Keratinocyte (primary cell): ENCODE measurements around the gene ZBTB21. TPM values are rescaled to one million over a fixed set of nuclear protein-coding genes. Genes with fewer than 3 reads are reported as not detected.

Source experiments
- DNase-seq: peaks from one replicate; pipeline ENCODE4 v3.0.0-alpha.2; 2011; ENCODE audit warnings: low read depth, missing footprints, low spot score
- FAIRE-seq: peaks from 2 replicates; lab custom pipeline; 2011; peaks lifted over from hg19 to GRCh38; lab: Jason Lieb, UNC
- H2AFZ ChIP-seq: 2 replicates; pipeline ENCODE4 v1.6.0; 2012; ENCODE audit warnings: low read length, control low read depth, inconsistent platforms; ENCODE audit not compliant: control insufficient read depth
- H3K27ac ChIP-seq: 2 replicates; pipeline ENCODE4 v1.5.1; 2011; ENCODE audit warnings: low read length; ENCODE audit not compliant: control insufficient read depth, insufficient read depth
- H3K27me3 ChIP-seq: 3 replicates; pipeline ENCODE4 v1.6.0; 2011; ENCODE audit warnings: low read length; ENCODE audit not compliant: control insufficient read depth, insufficient read depth; ENCODE audit errors: extremely low read depth
- H3K36me3 ChIP-seq, 2 experiments: 2 replicates in 1 of 2; 3 replicates in 1 of 2; pipeline ENCODE4 v1.5.1; 2011; ENCODE audit warnings: low read length in 2 of 2, mild to moderate bottlenecking in 1 of 2; ENCODE audit not compliant: control insufficient read depth in 2 of 2, insufficient read depth in 2 of 2; ENCODE audit errors: extremely low read depth in 1 of 2
- H3K4me1 ChIP-seq: 3 replicates; pipeline ENCODE4 v1.5.1; 2011; ENCODE audit warnings: low read length; ENCODE audit not compliant: control insufficient read depth, insufficient read depth; ENCODE audit errors: extremely low read depth
- H3K4me2 ChIP-seq: 3 replicates; pipeline ENCODE4 v1.6.0; 2011; ENCODE audit warnings: low read depth, low read length; ENCODE audit not compliant: control insufficient read depth, insufficient read depth; ENCODE audit errors: extremely low read depth
- H3K4me3 ChIP-seq, 3 experiments: fragments of 200-600 bp in 1 of 3; sonication (generic) in 1 of 3; 2 replicates in 2 of 3; 3 replicates in 1 of 3; pipeline ENCODE4 v1.5.1; 2011 to 2016; ENCODE audit warnings: low read length in 3 of 3, mild to moderate bottlenecking in 3 of 3, control low read depth in 2 of 3, inconsistent platforms in 1 of 3, low read depth in 1 of 3, mixed read lengths in 1 of 3, mixed run types in 1 of 3, moderate library complexity in 1 of 3; ENCODE audit not compliant: control insufficient read depth in 2 of 3, insufficient read depth in 2 of 3; ENCODE audit errors: extremely low read depth in 1 of 3
- H3K79me2 ChIP-seq: 2 replicates; pipeline ENCODE4 v1.6.0; 2012; ENCODE audit warnings: low read length; ENCODE audit not compliant: control insufficient read depth, insufficient read depth
- H3K9ac ChIP-seq: 3 replicates; pipeline ENCODE4 v1.6.0; 2011; ENCODE audit warnings: low read length; ENCODE audit not compliant: control insufficient read depth, insufficient read depth; ENCODE audit errors: extremely low read depth
- H3K9me1 ChIP-seq: 3 replicates; pipeline ENCODE4 v1.6.0; 2011; ENCODE audit warnings: low read length; ENCODE audit not compliant: control insufficient read depth, insufficient read depth; ENCODE audit errors: extremely low read depth
- H3K9me3 ChIP-seq: 2 replicates; pipeline ENCODE4 v1.5.1; 2012; ENCODE audit warnings: low read depth, low read length; ENCODE audit not compliant: control insufficient read depth
- H4K20me1 ChIP-seq: 3 replicates; pipeline ENCODE4 v1.6.0; 2011; ENCODE audit warnings: low read length; ENCODE audit not compliant: control insufficient read depth, insufficient read depth; ENCODE audit errors: extremely low read depth
- CTCF ChIP-seq, 3 experiments: IDR thresholded peaks in 1 of 3; conservative IDR thresholded peaks in 1 of 3; optimal IDR thresholded peaks in 1 of 3; 2 replicates in 2 of 3; 3 replicates in 1 of 3; pipeline versions ENCODE3 to v1.5.1; 2011; ENCODE audit warnings: low read length in 3 of 3, mild to moderate bottlenecking in 3 of 3, moderate library complexity in 2 of 3, control low read depth in 1 of 3, inconsistent platforms in 1 of 3; ENCODE audit not compliant: insufficient read depth in 2 of 3; ENCODE audit errors: extremely low read depth in 1 of 3
- EZH2 ChIP-seq: IDR thresholded peaks from one replicate; pipeline ENCODE4 v1.6.1; 2012; ENCODE audit warnings: inconsistent platforms, mild to moderate bottlenecking, low read length, moderate library complexity
- dilution Hi-C: fragments of 300-500 bp; cut with MboI; formaldehyde crosslinking; loops from one replicate; pipeline ENCODE4 v1.7.0; 2020; ENCODE audit warnings: low sequenced_read_pairs; ENCODE audit not compliant: extremely low pct_ligation_motif_present
- polyA plus RNA-seq, 5 experiments: library from polyadenylated mRNA; depleted of rRNA in 3 of 5; stranded (reverse) in 3 of 5; stranded (forward) in 1 of 5; unstranded in 1 of 5; fragments of >200 nt; gene quantifications; 1 replicate in 1 of 5; 2 replicates in 3 of 5; 3 replicates in 1 of 5; pipeline versions ENCODE4 v1.2.1 to v1.2.3, GENCODE V29; 2011 to 2012; ENCODE audit warnings: missing spikeins in 2 of 5, low read depth in 1 of 5, low replicate concordance in 1 of 5

The ZBTB21 gene
- polyA plus RNA-seq, 1 donor (not counting 4 experiments of a cell fraction or from before 2014, with no cell fraction given), result 9.5 TPM

GRCh38 chr21:42057851-42058437, 47.8 kb upstream of the ZBTB21 start:
- H3K79me2 ChIP-seq, result no peaks in the 10 kb centered on the region
- no peaks in the 10 kb centered on the region for H4K20me1 ChIP-seq
- no peak overlapping the region for H3K4me3 ChIP-seq
- FAIRE-seq (no peak), DNase-seq (no peak)
- dilution Hi-C loops, result no loop called here
- H3K4me2 ChIP-seq, result peak overlapping the region; percentile 78
- H3K36me3 ChIP-seq, result no peaks in the 10 kb centered on the region
- no peaks in the 10 kb centered on the region for H3K9me1 ChIP-seq
- no peak overlapping the region for H3K27ac ChIP-seq
- H3K9ac ChIP-seq, result no peak overlapping the region
- no peak overlapping the region for H2AFZ ChIP-seq
- H3K27me3 ChIP-seq, result no peaks in the 10 kb centered on the region
- H3K4me1 ChIP-seq, result peaks cover 31% of the 10 kb centered on the region
- no peaks in the 10 kb centered on the region for H3K9me3 ChIP-seq
- no peak for TF ChIP-seq EZH2
- no peak for TF ChIP-seq CTCF (optimal IDR thresholded peaks at IDR 0.05 in 1 of 3, IDR thresholded peaks at IDR 0.05 in 1 of 3, conservative IDR thresholded peaks at IDR 0.05 in 1 of 3; ENCODE audit: extremely low read depth in 1 of 3, insufficient read depth in 2 of 3, low read length in 3 of 3)

- dilution Hi-C loops, result no loop called here
- Histone ChIP-seq H3K4me3 (peak overlapping the region in 1 of 3 experiments; percentile 35), H3K4me1 (peaks cover 24% of the 10 kb centered on the region), H4K20me1 (no peaks in the 10 kb centered on the region), H3K27me3 (no peaks in the 10 kb centered on the region), H3K27ac (peak overlapping the region; percentile 10), H2AFZ (peak overlapping the region; percentile 5), H3K36me3 (no peaks in the 10 kb centered on the region), H3K4me2 (peak overlapping the region; percentile 78), H3K9me3 (no peaks in the 10 kb centered on the region), H3K9ac (peak overlapping the region; percentile 36), H3K9me1 (no peaks in the 10 kb centered on the region), H3K79me2 (no peaks in the 10 kb centered on the region)
- TF ChIP-seq CTCF (optimal IDR thresholded peaks at IDR 0.05 in 1 of 3, IDR thresholded peaks at IDR 0.05 in 1 of 3, conservative IDR thresholded peaks at IDR 0.05 in 1 of 3; ENCODE audit: extremely low read depth in 1 of 3, insufficient read depth in 2 of 3, low read length in 3 of 3) (no peak), EZH2 (no peak)
- peak; percentile 89 for FAIRE-seq
- DNase-seq, result no peak
These were observed 47.0 kb upstream of the ZBTB21 start for GRCh38 chr21:42056996-42057689.
